NCI-H524 (cell line): Measurements from ENCODE around the gene ARHGEF4.

Experiments
- DNase-seq, 2 experiments: peaks; one replicate each; lab custom pipeline; 2025; lab: John Stamatoyannopoulos, UW

The ARHGEF4 gene

GRCh38 chr2:130918393-130918792 is 81.7 kb downstream of the ARHGEF4 start:
- no peak for DNase-seq

GRCh38 chr2:130920415-130921163 is 83.9 kb downstream of the ARHGEF4 start:
- DNase-seq, result peak; percentile 22 to 74

GRCh38 chr2:130921164-130921476 is 84.4 kb downstream of the ARHGEF4 start:
- no peak for DNase-seq

GRCh38 chr2:130922417-130922816 is 85.7 kb downstream of the ARHGEF4 start:
- DNase-seq, result no peak

- DNase-seq, result no peak
Observed at GRCh38 chr2:130928385-130928784, 91.7 kb downstream of the ARHGEF4 start.

GRCh38 chr2:130930740-130931659 is 94.3 kb downstream of the ARHGEF4 start:
- no peak for DNase-seq

- no peak for DNase-seq
Observed at GRCh38 chr2:130933501-130933900, 96.8 kb downstream of the ARHGEF4 start.

GRCh38 chr2:130936451-130936850 is 99.7 kb downstream of the ARHGEF4 start:
- no peak for DNase-seq

- DNase-seq, result no peak
Observed at GRCh38 chr2:130947967-130948366, 111.3 kb downstream of the ARHGEF4 start.

GRCh38 chr2:130949954-130950353 is 113.2 kb downstream of the ARHGEF4 start:
- no peak for DNase-seq

- DNase-seq, result no peak
Observed at GRCh38 chr2:130951018-130951417, 114.3 kb downstream of the ARHGEF4 start.

- no peak for DNase-seq
Observed at GRCh38 chr2:130954873-130955272, 118.2 kb downstream of the ARHGEF4 start.

GRCh38 chr2:130957915-130958314 is 121.2 kb downstream of the ARHGEF4 start:
- peak in 1 of 2 experiments; percentile 22 for DNase-seq

- DNase-seq, result peak in 1 of 2 experiments; percentile 8
Observed at GRCh38 chr2:130963196-130963848, 126.6 kb downstream of the ARHGEF4 start.

- peak in 1 of 2 experiments; percentile 34 for DNase-seq
Observed at GRCh38 chr2:130963849-130964793, 127.4 kb downstream of the ARHGEF4 start.

GRCh38 chr2:130964931-130965330 is 128.2 kb downstream of the ARHGEF4 start:
- DNase-seq, result no peak

- DNase-seq, result no peak
Observed at GRCh38 chr2:130966149-130966774, 129.5 kb downstream of the ARHGEF4 start.

- no peak for DNase-seq
Observed at GRCh38 chr2:130966775-130967490, 130.2 kb downstream of the ARHGEF4 start.

GRCh38 chr2:130972410-130972809 is 135.7 kb downstream of the ARHGEF4 start:
- DNase-seq, result no peak

GRCh38 chr2:130975729-130976128 is 139.0 kb downstream of the ARHGEF4 start:
- no peak for DNase-seq
